Fibroblast of the aortic adventitia (primary cell): ENCODE measurements around the gene CNTRL. TPM values are rescaled to one million over a fixed set of nuclear protein-coding genes. Genes with fewer than 3 reads are reported as not detected.
"Not testable (repeated sequence)": the region's sequence is repeated elsewhere in the genome, so short reads cannot be mapped to it uniquely, and the experiment has no call there.

Source experiments
- DNase-seq: peaks from one replicate; pipeline ENCODE4 v3.0.0-alpha.2; 2010; ENCODE audit warnings: low read depth
- H3K4me3 ChIP-seq: 2 replicates; pipeline ENCODE4 v1.5.1; 2011; ENCODE audit warnings: low read depth, mild to moderate bottlenecking, control low read depth, low read length, moderate library complexity
- CTCF ChIP-seq: IDR thresholded peaks from 2 replicates; pipeline ENCODE4 v1.5.1; 2011; ENCODE audit warnings: mild to moderate bottlenecking, low read length, control low read depth, inconsistent platforms; ENCODE audit not compliant: insufficient read depth
- total RNA-seq: library from RNA; depleted of rRNA; stranded (reverse); fragments of >200 nt; gene quantifications from 2 replicates; pipeline ENCODE4 v1.2.3, GENCODE V29; 2012; ENCODE audit warnings: low replicate concordance

Gene CNTRL
- total RNA-seq, 1 donor = 15.2 TPM

- peak; percentile 44 for TF ChIP-seq CTCF
- H3K4me3 ChIP-seq = peak overlapping the region; percentile 53
- DNase-seq = peak; percentile 74
These were observed 2.9 kb upstream of the CNTRL start for GRCh38 chr9:121071756-121072421.

- TF ChIP-seq CTCF = no peak
- H3K4me3 ChIP-seq = peak overlapping the region; percentile 42
- peak; percentile 95 for DNase-seq
These were observed 1.7 kb upstream of the CNTRL start for GRCh38 chr9:121073038-121073437.

- TF ChIP-seq CTCF = peak; percentile 27
- peak; percentile 31 for DNase-seq
- peak overlapping the region; percentile 93 for H3K4me3 ChIP-seq
These were observed 689 bp downstream of the CNTRL start for GRCh38 chr9:121075251-121076036.

GRCh38 chr9:121082075-121082474, 7.3 kb downstream of the CNTRL start:
- no peak for TF ChIP-seq CTCF
- H3K4me3 ChIP-seq = no peak overlapping the region
- no peak for DNase-seq

- no peak for TF ChIP-seq CTCF
- H3K4me3 ChIP-seq = no peak overlapping the region
- peak; percentile 62 for DNase-seq
These were observed 10.9 kb downstream of the CNTRL start for GRCh38 chr9:121085661-121086060.

- no peak for TF ChIP-seq CTCF
- no peak overlapping the region for H3K4me3 ChIP-seq
- DNase-seq = no peak
These were observed 13.8 kb downstream of the CNTRL start for GRCh38 chr9:121088576-121088975.

- DNase-seq, H3K4me3 ChIP-seq: not testable (repeated sequence)
These were observed 16.0 kb downstream of the CNTRL start for GRCh38 chr9:121090743-121091142.
